GM06990 (cell line): ENCODE results near the gene DTX3.

ENCODE experiments used
- DNase-seq: peaks from one replicate; pipeline ENCODE4 v3.0.0-alpha.2; 2011; ENCODE audit not compliant: insufficient read length; ENCODE audit errors: extremely low read depth
- H3K27me3 ChIP-seq: replicated peaks from 2 replicates; pipeline ENCODE4 v1.6.0; 2011; ENCODE audit warnings: low read length; ENCODE audit not compliant: control insufficient read depth, insufficient read depth
- H3K36me3 ChIP-seq: 2 replicates; pipeline ENCODE4 v1.5.1; 2011; ENCODE audit warnings: low read length; ENCODE audit not compliant: control insufficient read depth, insufficient read depth
- H3K4me3 ChIP-seq: replicated peaks from 2 replicates; pipeline ENCODE4 v1.5.1; 2011; ENCODE audit warnings: low read depth, mild to moderate bottlenecking, control low read depth, low read length
- TF ChIP-seq, protein P1 (sequence below): IDR thresholded peaks from 2 replicates; pipeline ENCODE4 v1.5.1; 2011; ENCODE audit warnings: low read length, control low read depth, mild to moderate bottlenecking, inconsistent platforms; ENCODE audit not compliant: insufficient read depth, poor library complexity, severe bottlenecking

Gene DTX3

DNA sequence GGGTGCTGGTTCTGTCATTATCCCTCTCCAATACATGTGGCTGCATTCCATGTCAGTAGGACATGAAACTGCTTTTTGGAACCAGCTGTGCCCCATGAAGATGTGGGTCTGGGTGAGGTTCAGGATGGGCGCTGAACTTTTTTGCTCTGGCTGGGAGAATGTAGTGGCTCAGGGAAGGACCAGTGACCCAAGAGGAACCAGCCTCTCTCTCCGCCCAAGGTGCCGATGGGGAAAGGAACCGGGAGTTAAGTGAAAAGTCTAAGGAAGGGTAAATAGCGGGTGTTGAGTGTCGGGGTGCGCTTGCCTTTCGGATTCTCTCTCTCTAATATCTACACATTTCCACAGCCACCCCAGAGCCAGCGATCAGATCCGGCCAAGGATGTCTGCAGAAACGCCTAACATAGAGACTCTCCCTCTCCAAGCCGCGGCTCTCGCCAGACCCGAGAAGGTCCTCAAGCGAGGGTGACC, 14.4 kb downstream of the DTX3 start:
- H3K27me3 ChIP-seq: peaks cover 7% of the 10 kb centered on the region

DNA sequence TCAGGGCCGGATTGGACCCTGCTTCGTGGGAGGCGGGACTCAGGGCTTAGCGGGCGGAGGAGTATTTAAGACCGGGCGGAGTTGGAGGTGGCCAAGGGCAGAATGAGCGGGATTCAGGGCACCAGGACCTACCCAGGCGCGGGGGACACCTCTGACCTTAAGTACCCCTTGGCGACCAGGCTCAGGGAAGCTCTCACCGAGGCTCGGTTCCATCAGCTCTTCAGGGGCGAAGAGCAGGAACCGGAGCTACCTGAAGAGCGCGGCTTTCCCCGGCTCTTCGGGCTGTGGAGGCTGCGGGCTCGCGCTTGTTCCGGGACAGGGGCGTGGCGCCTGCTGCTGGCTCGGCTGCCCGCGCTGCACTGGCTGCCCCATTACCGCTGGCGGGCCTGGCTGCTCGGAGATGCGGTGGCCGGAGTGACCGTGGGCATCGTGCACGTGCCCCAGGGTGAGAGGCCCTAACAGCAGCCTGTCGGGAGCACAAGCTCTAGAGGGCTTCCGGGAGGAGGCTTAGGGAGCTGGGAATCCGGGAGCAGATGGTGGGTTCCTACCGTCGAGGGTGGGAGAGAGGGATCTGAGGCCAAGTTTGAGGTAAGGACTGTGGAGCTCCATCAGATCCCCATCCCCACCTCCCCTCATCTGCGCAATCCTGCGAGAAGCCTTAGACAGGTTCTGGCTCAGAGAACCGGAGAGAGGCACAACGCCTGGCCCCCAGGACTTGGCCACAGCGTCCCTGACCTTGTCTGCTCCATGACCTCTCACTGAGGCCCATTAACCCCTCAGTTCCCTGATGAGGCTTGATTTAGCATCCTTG, 15.0 kb downstream of the DTX3 start:
- no peak for DNase-seq
- H3K4me3 ChIP-seq: no peak overlapping the region
- H3K36me3 ChIP-seq: no peaks in the 10 kb centered on the region
- peaks cover 7% of the 10 kb centered on the region for H3K27me3 ChIP-seq
- TF ChIP-seq, protein P1, sequence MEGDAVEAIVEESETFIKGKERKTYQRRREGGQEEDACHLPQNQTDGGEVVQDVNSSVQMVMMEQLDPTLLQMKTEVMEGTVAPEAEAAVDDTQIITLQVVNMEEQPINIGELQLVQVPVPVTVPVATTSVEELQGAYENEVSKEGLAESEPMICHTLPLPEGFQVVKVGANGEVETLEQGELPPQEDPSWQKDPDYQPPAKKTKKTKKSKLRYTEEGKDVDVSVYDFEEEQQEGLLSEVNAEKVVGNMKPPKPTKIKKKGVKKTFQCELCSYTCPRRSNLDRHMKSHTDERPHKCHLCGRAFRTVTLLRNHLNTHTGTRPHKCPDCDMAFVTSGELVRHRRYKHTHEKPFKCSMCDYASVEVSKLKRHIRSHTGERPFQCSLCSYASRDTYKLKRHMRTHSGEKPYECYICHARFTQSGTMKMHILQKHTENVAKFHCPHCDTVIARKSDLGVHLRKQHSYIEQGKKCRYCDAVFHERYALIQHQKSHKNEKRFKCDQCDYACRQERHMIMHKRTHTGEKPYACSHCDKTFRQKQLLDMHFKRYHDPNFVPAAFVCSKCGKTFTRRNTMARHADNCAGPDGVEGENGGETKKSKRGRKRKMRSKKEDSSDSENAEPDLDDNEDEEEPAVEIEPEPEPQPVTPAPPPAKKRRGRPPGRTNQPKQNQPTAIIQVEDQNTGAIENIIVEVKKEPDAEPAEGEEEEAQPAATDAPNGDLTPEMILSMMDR: no peak

More for the DNA sequence above, 14.4 kb downstream of the DTX3 start:
- Histone ChIP-seq H3K4me3 (no peak overlapping the region), H3K36me3 (no peaks in the 10 kb centered on the region)
- TF ChIP-seq, protein P1: no peak
- DNase-seq: no peak

DNA sequence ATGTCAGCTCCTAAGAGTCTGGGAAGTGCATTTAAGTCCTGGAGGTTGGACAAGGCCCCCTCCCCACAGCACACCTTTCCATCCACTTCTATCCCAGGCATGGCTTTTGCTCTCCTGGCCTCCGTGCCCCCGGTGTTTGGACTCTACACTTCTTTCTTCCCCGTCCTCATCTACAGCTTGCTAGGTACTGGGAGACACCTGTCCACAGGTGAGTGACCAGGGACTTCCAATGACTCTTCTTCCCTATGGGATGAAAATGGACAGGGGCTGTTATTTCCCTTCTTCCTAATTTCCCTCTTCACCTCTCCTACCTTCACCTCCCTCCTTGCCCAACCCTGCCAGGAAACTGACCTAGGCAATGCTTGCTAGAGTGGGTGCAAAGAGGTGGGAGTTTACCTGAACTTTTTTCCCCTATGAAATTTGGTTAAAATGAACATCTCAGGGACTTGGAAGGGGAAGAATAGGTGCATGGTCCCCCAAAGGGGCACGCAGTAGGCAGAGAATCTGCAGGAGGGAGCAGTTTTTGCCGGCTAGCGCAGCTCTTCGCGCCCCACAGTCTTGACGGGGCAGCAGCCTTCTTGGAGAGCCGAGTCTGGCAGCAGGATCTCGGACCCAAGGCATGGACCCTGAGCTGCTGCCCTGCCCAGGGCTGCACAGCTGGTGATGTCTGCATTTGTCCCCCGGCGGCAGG, 15.8 kb downstream of the DTX3 start:
- Histone ChIP-seq H3K4me3 (no peak overlapping the region), H3K27me3 (peaks cover 7% of the 10 kb centered on the region), H3K36me3 (no peaks in the 10 kb centered on the region)
- no peak for DNase-seq
- TF ChIP-seq, protein P1: no peak

DNA sequence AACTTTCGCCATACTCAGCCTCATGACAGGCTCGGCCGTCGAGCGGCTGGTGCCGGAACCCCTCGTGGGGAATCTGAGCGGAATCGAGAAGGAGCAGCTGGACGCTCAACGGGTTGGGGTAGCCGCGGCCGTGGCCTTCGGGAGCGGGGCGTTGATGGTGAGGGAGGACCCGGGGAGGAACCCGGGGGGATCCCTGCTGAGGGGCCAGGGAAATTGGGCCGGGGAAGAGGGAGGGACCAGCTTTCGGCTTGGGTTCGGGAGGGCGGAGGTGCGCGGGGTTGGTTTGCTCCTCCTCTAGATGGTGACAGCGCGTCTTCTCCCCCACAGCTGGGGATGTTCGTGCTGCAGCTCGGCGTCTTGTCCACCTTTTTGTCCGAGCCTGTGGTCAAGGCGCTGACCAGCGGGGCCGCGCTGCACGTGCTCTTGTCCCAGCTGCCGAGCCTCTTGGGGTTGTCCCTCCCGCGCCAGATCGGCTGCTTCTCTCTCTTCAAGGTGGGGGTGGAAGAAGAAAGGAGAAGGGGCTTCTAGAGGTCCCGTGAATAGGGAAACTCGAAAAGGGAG, 16.4 kb downstream of the DTX3 start:
- Histone ChIP-seq H3K36me3 (no peaks in the 10 kb centered on the region), H3K27me3 (peaks cover 7% of the 10 kb centered on the region), H3K4me3 (0 out of 2 replicates have a peak overlapping the region, but pooled peaks have one; percentile 2)
- no peak for DNase-seq
- TF ChIP-seq, protein P1: no peak

DNA sequence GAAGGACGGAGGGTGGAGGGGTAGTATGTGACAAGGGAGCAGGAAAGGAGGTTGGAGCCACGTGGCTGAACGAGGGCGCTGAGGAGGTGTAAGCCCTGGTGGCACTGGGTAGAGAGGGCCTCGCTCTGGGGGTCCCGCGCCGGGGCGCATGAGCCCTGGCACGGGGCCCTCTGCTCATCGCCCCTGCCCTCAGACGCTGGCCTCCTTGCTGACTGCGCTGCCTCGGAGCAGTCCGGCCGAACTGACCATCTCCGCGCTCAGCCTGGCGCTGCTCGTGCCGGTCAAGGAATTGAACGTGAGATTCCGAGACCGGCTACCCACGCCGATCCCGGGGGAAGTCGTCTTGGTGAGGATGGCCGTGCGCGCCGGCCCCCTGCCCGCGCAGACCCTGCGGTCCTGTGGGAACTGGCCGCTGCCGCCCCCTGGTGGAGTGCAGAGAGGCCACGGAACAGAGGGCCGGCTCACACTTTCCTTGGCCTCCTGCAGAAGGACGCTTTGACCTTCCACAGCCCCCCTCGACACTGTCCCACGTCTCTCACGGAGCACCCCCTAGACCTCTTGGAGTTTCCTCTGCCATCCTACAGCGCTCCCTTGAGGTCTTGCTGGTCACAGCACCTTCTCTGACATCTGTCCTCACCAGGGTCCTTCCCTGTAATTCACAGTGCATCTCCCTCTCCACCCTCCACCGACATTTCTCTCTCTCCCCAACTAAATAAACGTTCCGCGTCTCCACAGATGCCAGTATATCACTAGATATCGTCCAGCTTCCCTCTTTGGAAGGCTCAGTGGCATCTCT, 17.1 kb downstream of the DTX3 start:
- peak; percentile 39 for DNase-seq
- H3K27me3 ChIP-seq: peaks cover 7% of the 10 kb centered on the region
- peak overlapping the region; percentile 2; the same call in 1 of the 2 replicates for H3K4me3 ChIP-seq
- TF ChIP-seq, protein P1: peak; percentile 94
- no peaks in the 10 kb centered on the region for H3K36me3 ChIP-seq
